ENCODE measurements around the gene SLC16A13. TPM values are rescaled to one million over a fixed set of nuclear protein-coding genes. Genes with fewer than 3 reads are reported as not detected.

SLC16A13 gene
- total and polyA plus RNA-seq, 10 of the 15 experiments (the other 5 are each of a cell fraction or from before 2014, with no cell fraction given): 0.34 to 12.1 (median 3.3) TPM

GRCh38 chr17:7021993-7022778 is 13.6 kb upstream of the SLC16A13 start (continued):
- TF ChIP-seq ZBTB11 (CRISPR knock-in tag; IDR thresholded peaks at IDR 0.05) (no peak), NFXL1 (IDR thresholded peaks at IDR 0.05; ENCODE audit: borderline replicate concordance) (no peak), EP300 (IDR thresholded peaks at IDR 0.05; ENCODE audit: borderline replicate concordance in 1 of 2, control insufficient read depth in 1 of 2, low read depth in 2 of 2, low read length in 2 of 2) (no peak), EGR1 (IDR thresholded peaks at IDR 0.05; ENCODE audit: borderline replicate concordance in 1 of 2, low read depth in 2 of 2, low read length in 2 of 2) (peak; percentile 27 to 98), BCL11A (IDR thresholded peaks at IDR 0.05; ENCODE audit: low read depth, low read length) (no peak), ZNF592 (IDR thresholded peaks at IDR 0.05) (no peak), JUNB (IDR thresholded peaks at IDR 0.05) (no peak), CREM (IDR thresholded peaks at IDR 0.05; ENCODE audit: low read depth) (no peak), HDAC2 (IDR thresholded peaks at IDR 0.05) (no peak), NR2C1 (IDR thresholded peaks at IDR 0.05) (no peak), HDAC6 (IDR thresholded peaks at IDR 0.05; ENCODE audit: unreplicated experiment) (no peak), CBX5 (IDR thresholded peaks at IDR 0.05; ENCODE audit: low read depth) (no peak), EZH2 (IDR thresholded peaks at IDR 0.05; ENCODE audit: borderline replicate concordance, control insufficient read depth, low read depth, low read length) (no peak), REST (IDR thresholded peaks at IDR 0.05; ENCODE audit: low read depth, low read length) (no peak), SMAD1 (IDR thresholded peaks at IDR 0.05; ENCODE audit: low read depth, partially characterized antibody) (no peak), RAD51 (IDR thresholded peaks at IDR 0.05) (no peak), GATAD2B (conservative IDR thresholded peaks at IDR 0.05; ENCODE audit: low read depth) (peak; percentile 84; the same call in 1 of the 2 replicates), NBN (IDR thresholded peaks at IDR 0.05) (peak; percentile 81; the same call in 1 of the 2 replicates), FOS (IDR thresholded peaks at IDR 0.05; ENCODE audit: borderline replicate concordance, extremely low read depth, insufficient read length) (no peak)

Measured in GM12878 (cell line).